Right renal pelvis (tissue), 4 donors: ENCODE data around the gene REPS2. TPM values are rescaled to one million over a fixed set of nuclear protein-coding genes. Genes with fewer than 3 reads are reported as not detected.

Experiments used
- DNase-seq, 4 donors: peaks; one replicate each; pipeline ENCODE4 v3.0.0-alpha.2; 2013; ENCODE audit warnings: low read depth in 4 of 4, low spot score in 3 of 4, missing footprints in 1 of 4
- polyA plus RNA-seq, 4 donors: library from polyadenylated mRNA; unstranded; fragments of 120-200 nt; gene quantifications; one replicate each; pipeline ENCODE4 v1.2.1, GENCODE V29; 2013; ENCODE audit not compliant: insufficient read length in 4 of 4

The REPS2 gene
- polyA plus RNA-seq, 4 donors = 13.1 to 20.4 (median 18.6) TPM

- DNase-seq = no peak
Measured at GRCh38 chrX:16997313-16997712, 50.9 kb downstream of the REPS2 start.

- no peak for DNase-seq
Measured at GRCh38 chrX:16999275-16999674, 52.8 kb downstream of the REPS2 start.

GRCh38 chrX:17000751-17001150, 54.3 kb downstream of the REPS2 start:
- no peak for DNase-seq

GRCh38 chrX:17005712-17006368, 59.4 kb downstream of the REPS2 start:
- DNase-seq = no peak

GRCh38 chrX:17007134-17007768, 60.8 kb downstream of the REPS2 start:
- no peak for DNase-seq

- DNase-seq = no peak
Measured at GRCh38 chrX:17009856-17010625, 63.6 kb downstream of the REPS2 start.

- DNase-seq = no peak
Measured at GRCh38 chrX:17012465-17012864, 66.0 kb downstream of the REPS2 start.

- no peak for DNase-seq
Measured at GRCh38 chrX:17014216-17014615, 67.8 kb downstream of the REPS2 start.

GRCh38 chrX:17017134-17017533, 70.7 kb downstream of the REPS2 start:
- no peak for DNase-seq

- DNase-seq = no peak
Measured at GRCh38 chrX:17020356-17020755, 73.9 kb downstream of the REPS2 start.

- no peak for DNase-seq
Measured at GRCh38 chrX:17020851-17021821, 74.7 kb downstream of the REPS2 start.

GRCh38 chrX:17021851-17022604, 75.6 kb downstream of the REPS2 start:
- no peak for DNase-seq

- no peak for DNase-seq
Measured at GRCh38 chrX:17023661-17024060, 77.2 kb downstream of the REPS2 start.

GRCh38 chrX:17024886-17025285, 78.4 kb downstream of the REPS2 start:
- peak in 3 of 4 donors; percentile 38 to 54 (median 45) for DNase-seq

- no peak for DNase-seq
Measured at GRCh38 chrX:17025621-17026302, 79.3 kb downstream of the REPS2 start.

GRCh38 chrX:17027931-17028330, 81.5 kb downstream of the REPS2 start:
- DNase-seq = no peak

- no peak for DNase-seq
Measured at GRCh38 chrX:17028356-17028755, 81.9 kb downstream of the REPS2 start.

GRCh38 chrX:17030092-17030491, 83.6 kb downstream of the REPS2 start:
- no peak for DNase-seq

- no peak for DNase-seq
Measured at GRCh38 chrX:17030580-17031270, 84.3 kb downstream of the REPS2 start.
